Breast epithelium (tissue), 3 donors: ENCODE results near the gene ALPI.

Experiments used
- CTCF ChIP-seq, 3 donors: fragments of 450-650 bp; IDR thresholded peaks; one replicate each; pipeline ENCODE4 v1.5.1; 2016 to 2017; ENCODE audit warnings: antibody characterized with exemption in 3 of 3, mild to moderate bottlenecking in 3 of 3, moderate library complexity in 3 of 3
- POLR2A ChIP-seq: fragments of 450-650 bp; IDR thresholded peaks from one replicate; pipeline ENCODE4 v1.6.1; 2016; ENCODE audit warnings: antibody characterized with exemption, mild to moderate bottlenecking, moderate library complexity
- POLR2AphosphoS5 ChIP-seq, 3 donors: sonication (generic); formaldehyde crosslinking; IDR thresholded peaks; one replicate each; pipeline ENCODE4 v1.6.1; 2017; ENCODE audit warnings: antibody characterized with exemption in 3 of 3

DNA sequence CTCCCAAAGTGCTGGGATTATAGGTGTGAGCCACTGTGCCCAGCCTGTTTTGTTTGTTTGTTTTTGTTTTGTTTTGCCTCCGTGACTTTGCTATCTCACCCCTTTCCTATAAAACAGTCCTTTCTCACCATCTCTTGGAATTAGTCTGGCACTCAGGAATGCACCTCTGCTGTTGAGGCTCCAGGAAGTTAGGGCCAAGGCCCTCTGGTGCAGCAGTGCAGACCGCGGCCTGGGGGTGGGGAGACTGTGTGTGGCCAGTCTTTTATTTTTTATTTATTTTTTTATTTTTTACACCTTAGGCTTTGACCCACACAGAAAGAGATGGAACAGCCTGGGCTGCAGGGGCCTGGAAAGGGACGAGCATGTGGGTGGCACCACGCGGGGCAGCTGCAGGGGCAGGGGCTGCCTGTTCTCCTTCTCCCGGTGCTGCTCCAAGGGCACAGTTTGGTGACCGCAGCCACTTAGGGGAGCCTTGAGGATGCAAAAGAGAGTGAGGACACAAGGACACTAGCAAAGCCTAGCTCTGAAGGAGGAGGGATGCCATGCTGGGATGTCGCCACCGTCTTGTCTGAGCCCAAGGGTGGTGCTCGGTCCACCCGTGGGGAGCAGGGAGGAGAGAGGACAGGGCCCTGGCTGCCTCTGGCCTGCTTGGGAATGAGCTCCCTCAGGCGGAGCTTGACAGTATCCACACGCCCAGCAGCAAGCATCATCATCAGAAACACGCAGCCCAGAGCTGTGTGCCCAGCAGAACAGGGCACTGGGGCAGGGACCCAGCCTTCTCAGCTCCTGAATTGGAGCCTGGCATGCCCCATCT lies 19.4 kb upstream of the ALPI start:
- TF ChIP-seq POLR2A (no peak), POLR2AphosphoS5 (IDR thresholded peaks at IDR 0.05) (no peak), CTCF (IDR thresholded peaks at IDR 0.05) (no peak)
